Measurements from ENCODE around the gene TUBGCP2.

- TF ChIP-seq ARNT (IDR thresholded peaks at IDR 0.05) (no peak), FOXA1 (IDR thresholded peaks at IDR 0.05) (no peak), FOXM1 (IDR thresholded peaks at IDR 0.05; ENCODE audit: borderline replicate concordance) (no peak), LEF1 (IDR thresholded peaks at IDR 0.05; ENCODE audit: borderline replicate concordance) (no peak), HDGF (IDR thresholded peaks at IDR 0.05; ENCODE audit: borderline replicate concordance) (no peak), ELF4 (IDR thresholded peaks at IDR 0.05) (no peak), ZNF384 (IDR thresholded peaks at IDR 0.05) (no peak)
Measured at GRCh38 chr10:133293810-133294119, 14.9 kb downstream of the TUBGCP2 start.
